ENCODE data around the gene CHST3.
"Not testable (repeated sequence)": the region's sequence is repeated elsewhere in the genome, so short reads cannot be mapped to it uniquely, and the experiment has no call there.

CHST3 gene

GRCh38 chr10:72013202-72013945, 49.2 kb downstream of the CHST3 start:
- no peak for DNase-seq

GRCh38 chr10:72014197-72014596, 50.0 kb downstream of the CHST3 start:
- DNase-seq = no peak

DNA sequence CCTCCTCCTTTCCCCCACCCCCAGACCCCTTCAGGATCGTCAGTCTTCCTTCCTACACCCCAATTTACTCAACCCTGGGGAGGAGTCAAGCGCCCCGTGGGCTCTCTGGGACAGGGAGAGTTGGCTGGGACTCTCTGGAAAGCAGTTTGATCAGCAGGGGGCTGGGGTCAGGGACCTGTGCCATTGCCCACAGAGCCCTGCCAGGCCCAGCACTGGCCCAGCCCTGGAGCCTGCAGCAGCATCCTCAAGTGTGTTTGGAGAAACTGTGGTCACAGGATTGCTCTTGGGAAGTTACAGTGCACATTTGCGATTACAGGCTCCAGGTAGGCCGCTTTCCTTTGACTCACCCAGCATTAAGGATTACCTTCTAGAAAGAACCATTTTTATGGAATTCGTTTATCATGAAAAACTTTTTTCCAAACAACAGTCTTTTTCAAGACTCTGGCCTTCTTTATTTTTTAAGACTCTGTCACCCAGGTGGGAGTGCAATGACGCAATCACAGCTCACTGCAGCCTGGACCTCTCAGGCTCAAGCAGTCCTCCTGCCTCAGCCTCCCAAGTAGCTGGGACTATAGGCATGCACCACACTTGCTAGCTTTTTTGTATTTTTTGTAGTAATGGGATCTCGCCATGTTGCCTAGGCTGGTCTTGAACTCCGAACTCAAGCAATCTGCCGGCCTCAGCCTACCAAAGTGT, 50.7 kb downstream of the CHST3 start:
- DNase-seq = no peak

DNA sequence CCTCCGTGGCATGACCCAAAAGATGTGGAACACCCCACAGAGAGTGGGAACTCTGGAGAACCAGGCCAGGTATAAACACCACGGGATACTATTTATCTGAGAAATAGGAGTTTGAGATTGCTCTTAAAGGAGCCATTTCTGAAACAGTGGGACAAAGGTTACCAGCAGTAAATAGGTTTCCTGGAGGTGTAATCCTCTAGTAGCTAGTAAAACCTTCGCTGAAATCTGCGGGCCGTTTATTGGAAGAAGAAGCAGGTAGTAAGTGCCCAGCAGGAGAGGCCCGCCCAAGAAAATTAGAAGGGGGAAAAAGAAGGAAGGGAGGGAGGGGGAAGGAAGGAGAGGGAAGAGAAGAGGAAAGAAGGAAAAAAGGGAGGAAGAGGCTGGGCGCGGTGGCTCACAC, 51.6 kb downstream of the CHST3 start:
- no peak for DNase-seq

- DNase-seq = no peak
Measured at GRCh38 chr10:72016608-72017300, 52.6 kb downstream of the CHST3 start.

GRCh38 chr10:72019085-72019876, 55.1 kb downstream of the CHST3 start:
- DNase-seq = no peak

- no peak for DNase-seq
Measured at GRCh38 chr10:72020914-72021809, 57.0 kb downstream of the CHST3 start.

GRCh38 chr10:72022228-72022627, 58.0 kb downstream of the CHST3 start:
- DNase-seq = no peak

- DNase-seq = no peak
Measured at GRCh38 chr10:72024596-72024995, 60.4 kb downstream of the CHST3 start.

- no peak for DNase-seq
Measured at GRCh38 chr10:72025400-72025799, 61.2 kb downstream of the CHST3 start.

DNA sequence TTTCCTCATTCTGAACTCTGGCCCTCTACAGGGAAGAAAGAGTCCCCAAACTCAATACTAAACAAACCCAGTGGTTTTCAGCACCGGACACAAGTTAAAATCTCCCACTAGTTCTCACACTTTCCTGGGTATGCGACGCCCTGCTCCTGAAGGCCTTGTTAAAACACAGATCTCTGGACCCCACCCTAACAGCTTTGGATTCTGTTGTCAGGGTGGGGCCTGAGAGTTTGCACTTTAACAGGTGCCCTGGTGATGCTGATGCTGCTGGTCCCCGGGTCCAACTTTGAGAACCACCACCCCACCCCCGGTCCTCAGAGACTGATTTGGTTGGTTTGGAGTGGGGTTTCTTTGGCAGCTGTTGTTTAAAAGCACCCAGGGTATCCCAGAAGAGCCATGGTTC, 61.6 kb downstream of the CHST3 start:
- no peak for DNase-seq

DNA sequence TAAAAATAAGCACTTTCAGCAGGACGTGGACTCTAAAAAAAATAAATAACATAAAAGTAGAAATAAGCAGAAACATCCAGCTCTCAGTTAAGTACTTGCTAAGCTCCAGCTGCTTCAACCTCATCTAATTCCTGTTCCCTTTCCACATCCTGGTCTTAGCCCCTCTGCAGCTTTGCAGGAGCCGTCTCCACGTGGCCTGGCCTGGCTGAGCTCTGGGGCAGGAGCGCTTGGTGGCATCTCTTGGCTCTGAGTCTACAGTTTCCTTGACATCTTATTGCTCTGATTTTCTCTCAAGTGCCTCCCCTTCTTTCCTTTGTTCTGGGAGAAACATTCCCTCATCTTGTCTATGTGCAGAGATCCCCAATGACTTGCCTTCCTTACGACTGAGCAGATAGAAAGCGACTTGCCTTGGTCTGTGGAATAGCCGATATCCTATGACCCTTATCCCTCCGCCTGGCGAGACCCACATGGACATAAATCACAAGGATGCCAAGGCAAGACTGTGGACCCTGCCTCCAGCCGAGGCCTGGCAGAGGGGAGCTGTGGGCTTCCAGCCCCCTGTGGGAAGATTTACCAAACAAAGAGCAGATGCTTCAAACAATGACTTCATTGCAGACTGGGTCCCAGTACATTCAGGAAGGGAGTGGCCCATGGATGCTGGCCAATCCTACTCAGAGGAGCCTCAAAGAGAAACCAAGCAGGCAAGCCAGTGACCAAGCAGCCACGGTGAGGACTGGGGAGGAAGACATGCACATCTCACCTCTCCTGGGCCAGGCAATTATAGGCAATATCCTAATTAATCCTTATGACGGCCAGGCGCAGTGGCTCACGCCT, 62.3 kb downstream of the CHST3 start:
- no peak for DNase-seq

DNA sequence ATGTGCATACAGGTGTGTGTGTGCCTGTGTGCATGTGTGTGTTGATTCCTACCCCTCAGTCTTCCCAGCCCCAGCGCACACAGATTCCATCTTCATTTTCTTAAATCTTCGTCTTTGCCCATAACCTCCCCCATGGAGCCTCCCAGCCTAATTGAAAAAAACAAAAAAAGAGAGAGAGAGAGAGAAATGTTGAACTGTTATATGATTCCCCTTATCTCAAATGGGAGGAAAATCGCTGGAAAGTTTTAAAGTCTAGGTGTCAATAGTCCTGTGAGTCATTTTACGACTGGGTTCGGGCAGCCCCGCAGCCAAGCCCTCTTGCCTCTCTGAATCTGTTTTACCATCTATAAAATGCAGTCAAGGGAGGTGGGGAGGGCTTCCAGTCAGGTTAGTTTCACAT, 63.3 kb downstream of the CHST3 start:
- no peak for DNase-seq

GRCh38 chr10:72029414-72029813, 65.2 kb downstream of the CHST3 start:
- no peak for DNase-seq

- no peak for DNase-seq
Measured at GRCh38 chr10:72030762-72031543, 66.8 kb downstream of the CHST3 start.

DNA sequence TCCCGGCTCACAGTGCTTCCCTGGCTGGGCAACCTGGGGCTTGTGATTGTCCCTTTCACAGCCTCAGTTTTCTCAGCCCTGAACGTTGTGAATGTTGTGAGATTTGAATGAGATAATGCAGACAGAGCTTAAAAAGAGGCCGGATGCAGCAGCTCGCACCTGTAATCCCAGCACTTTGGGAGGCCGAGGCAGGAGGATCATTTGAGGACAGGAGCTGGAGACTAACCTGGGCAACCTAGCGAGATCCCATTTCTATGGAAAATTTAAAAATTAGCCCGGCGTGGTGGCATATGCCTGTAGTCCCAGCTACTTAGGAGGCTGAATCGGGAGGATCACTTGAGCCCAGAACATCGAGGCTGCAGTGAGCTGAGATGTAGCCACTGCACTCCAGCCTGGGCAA, 67.5 kb downstream of the CHST3 start:
- DNase-seq = no peak

DNA sequence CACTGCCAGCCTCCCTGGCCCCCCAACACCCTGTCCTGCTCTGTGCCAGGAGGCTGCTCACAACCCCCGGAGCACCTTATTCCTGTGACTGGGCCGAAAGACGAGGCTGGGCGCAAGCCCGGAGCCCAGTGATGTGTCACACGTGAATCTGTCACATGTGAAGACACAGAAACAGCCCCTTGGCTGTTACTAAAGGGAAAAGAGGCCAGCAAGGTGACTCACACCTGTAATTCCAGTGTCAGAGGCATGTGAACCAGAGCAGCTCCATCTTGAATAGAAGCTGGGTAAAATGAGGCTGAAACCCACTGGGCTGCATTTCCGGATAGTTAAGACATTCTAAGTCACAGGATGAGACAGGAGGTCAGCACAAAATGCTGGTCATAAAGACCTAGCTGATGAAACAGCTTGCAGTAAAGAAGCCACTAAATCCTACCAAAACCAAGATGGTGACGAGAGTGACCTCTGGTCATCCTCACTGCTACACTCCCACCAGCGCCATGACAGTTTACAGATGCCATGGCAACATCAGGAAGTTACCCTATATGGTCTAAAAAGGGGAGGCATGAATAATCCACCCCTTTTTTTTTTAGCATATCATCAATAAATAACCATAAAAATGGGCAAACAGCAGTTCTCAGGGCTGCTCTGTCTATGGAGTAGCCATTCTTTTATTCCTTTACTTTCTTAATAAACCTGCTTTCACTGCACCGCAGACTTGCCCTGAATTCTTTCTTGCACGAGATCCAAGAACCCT, 68.4 kb downstream of the CHST3 start:
- not testable (repeated sequence) for DNase-seq

GRCh38 chr10:72034040-72034499, 69.9 kb downstream of the CHST3 start:
- DNase-seq = no peak

DNA sequence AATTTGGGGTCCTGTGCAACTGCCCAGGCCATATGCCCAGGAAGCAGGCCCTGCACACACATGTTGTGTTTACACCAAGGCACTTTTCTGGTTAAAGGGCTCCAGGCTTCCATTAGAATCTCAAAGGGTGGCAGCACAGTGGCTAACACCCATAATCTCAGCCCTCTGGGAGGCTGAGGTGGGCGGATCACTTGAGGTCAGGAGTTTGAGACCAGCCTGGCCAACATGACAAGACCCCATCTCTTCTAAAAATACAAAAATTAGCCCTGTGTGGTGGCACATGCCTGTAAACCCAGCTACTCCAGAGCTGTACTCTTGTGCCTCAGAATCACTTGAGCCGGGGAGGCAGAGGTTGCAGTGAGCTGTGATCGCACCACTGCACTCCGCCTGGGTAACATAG, 70.6 kb downstream of the CHST3 start:
- DNase-seq = no peak

Data from bone marrow (tissue), 2 donors.